SIG-M5 treated with dmso at 0.1 percent for 504 hours (cell line): Measurements from ENCODE around the gene FKBP2.

ENCODE experiments used
- DNase-seq: peaks from one replicate; lab custom pipeline; 2025; ENCODE audit not compliant: unreplicated experiment; lab: John Stamatoyannopoulos, UW

Gene FKBP2

GRCh38 chr11:64248578-64248977, 7.7 kb downstream of the FKBP2 start:
- DNase-seq = no peak

GRCh38 chr11:64249038-64249437, 8.1 kb downstream of the FKBP2 start:
- DNase-seq = no peak

GRCh38 chr11:64249563-64250414, 8.9 kb downstream of the FKBP2 start:
- no peak for DNase-seq

- no peak for DNase-seq
Observed at GRCh38 chr11:64250415-64251015, 9.6 kb downstream of the FKBP2 start.

- no peak for DNase-seq
Observed at GRCh38 chr11:64251016-64251752, 10.3 kb downstream of the FKBP2 start, which contains the start of gene PLCB3. TSS of gene PLCB3 (plus strand) at chr11:64251530. CDS start at chr11:64251650, 120 bp downstream.

- DNase-seq = no peak
Observed at GRCh38 chr11:64251753-64252002, 10.8 kb downstream of the FKBP2 start.

GRCh38 chr11:64252003-64252872, 11.3 kb downstream of the FKBP2 start:
- DNase-seq = peak; percentile 15

GRCh38 chr11:64253043-64253442, 12.1 kb downstream of the FKBP2 start:
- DNase-seq = no peak

GRCh38 chr11:64253481-64253880, 12.6 kb downstream of the FKBP2 start:
- DNase-seq = no peak

- no peak for DNase-seq
Observed at GRCh38 chr11:64254326-64254725, 13.4 kb downstream of the FKBP2 start.

- DNase-seq = no peak
Observed at GRCh38 chr11:64255135-64256128, 14.5 kb downstream of the FKBP2 start.

- DNase-seq = no peak
Observed at GRCh38 chr11:64256300-64256699, 15.4 kb downstream of the FKBP2 start.

- DNase-seq = no peak
Observed at GRCh38 chr11:64258356-64258755, 17.5 kb downstream of the FKBP2 start.

GRCh38 chr11:64258946-64259532, 18.1 kb downstream of the FKBP2 start:
- DNase-seq = no peak

GRCh38 chr11:64259533-64260067, 18.7 kb downstream of the FKBP2 start:
- no peak for DNase-seq

- no peak for DNase-seq
Observed at GRCh38 chr11:64260147-64260708, 19.3 kb downstream of the FKBP2 start.

- no peak for DNase-seq
Observed at GRCh38 chr11:64261556-64262080, 20.7 kb downstream of the FKBP2 start.

GRCh38 chr11:64262271-64263002, 21.5 kb downstream of the FKBP2 start:
- no peak for DNase-seq
